ENCODE results near the gene CENPM. TPM values are rescaled to one million over a fixed set of nuclear protein-coding genes. Genes with fewer than 3 reads are reported as not detected.

The CENPM gene
- total RNA-seq, 4 donors from 2014 or later = 14.2 to 71.0 (median 17.8) TPM

DNA sequence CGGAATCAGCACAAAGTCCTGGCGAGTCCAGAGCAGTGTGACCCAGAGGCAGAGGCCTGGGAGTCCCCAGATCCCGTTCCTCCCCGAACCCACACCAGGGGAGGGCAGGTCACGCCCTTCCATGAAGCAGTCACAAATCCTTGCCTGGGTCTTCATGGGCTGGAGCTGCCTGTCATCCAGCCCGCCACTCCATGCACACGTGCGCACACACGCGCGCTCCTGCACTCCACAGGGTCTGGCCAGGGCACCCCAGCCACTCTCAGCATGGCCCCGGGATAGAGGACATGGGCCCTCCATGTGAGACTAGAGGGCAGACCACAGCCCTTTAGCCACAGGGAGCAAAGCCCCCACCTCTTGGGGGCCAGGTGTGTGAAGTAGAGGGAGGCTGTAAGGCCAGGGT lies 14.6 kb downstream of the CENPM start:
- TF ChIP-seq, protein P1, sequence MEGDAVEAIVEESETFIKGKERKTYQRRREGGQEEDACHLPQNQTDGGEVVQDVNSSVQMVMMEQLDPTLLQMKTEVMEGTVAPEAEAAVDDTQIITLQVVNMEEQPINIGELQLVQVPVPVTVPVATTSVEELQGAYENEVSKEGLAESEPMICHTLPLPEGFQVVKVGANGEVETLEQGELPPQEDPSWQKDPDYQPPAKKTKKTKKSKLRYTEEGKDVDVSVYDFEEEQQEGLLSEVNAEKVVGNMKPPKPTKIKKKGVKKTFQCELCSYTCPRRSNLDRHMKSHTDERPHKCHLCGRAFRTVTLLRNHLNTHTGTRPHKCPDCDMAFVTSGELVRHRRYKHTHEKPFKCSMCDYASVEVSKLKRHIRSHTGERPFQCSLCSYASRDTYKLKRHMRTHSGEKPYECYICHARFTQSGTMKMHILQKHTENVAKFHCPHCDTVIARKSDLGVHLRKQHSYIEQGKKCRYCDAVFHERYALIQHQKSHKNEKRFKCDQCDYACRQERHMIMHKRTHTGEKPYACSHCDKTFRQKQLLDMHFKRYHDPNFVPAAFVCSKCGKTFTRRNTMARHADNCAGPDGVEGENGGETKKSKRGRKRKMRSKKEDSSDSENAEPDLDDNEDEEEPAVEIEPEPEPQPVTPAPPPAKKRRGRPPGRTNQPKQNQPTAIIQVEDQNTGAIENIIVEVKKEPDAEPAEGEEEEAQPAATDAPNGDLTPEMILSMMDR (IDR thresholded peaks at IDR 0.05) = no peak
- no peak for TF ChIP-seq POLR2A (IDR thresholded peaks at IDR 0.05)
- no peak overlapping the region for H3K4me3 ChIP-seq
- H3K27me3 ChIP-seq = no peaks in the 10 kb centered on the region
- DNase-seq = no peak
- no peaks in the 10 kb centered on the region for H3K9me3 ChIP-seq
- no peaks in the 10 kb centered on the region for H3K36me3 ChIP-seq
- H3K27ac ChIP-seq = peak overlapping the region in 1 of 4 donors; percentile 88
- H3K4me1 ChIP-seq = peaks cover 0 to 52% (median 6%) of the 10 kb centered on the region in 4 donors

DNA sequence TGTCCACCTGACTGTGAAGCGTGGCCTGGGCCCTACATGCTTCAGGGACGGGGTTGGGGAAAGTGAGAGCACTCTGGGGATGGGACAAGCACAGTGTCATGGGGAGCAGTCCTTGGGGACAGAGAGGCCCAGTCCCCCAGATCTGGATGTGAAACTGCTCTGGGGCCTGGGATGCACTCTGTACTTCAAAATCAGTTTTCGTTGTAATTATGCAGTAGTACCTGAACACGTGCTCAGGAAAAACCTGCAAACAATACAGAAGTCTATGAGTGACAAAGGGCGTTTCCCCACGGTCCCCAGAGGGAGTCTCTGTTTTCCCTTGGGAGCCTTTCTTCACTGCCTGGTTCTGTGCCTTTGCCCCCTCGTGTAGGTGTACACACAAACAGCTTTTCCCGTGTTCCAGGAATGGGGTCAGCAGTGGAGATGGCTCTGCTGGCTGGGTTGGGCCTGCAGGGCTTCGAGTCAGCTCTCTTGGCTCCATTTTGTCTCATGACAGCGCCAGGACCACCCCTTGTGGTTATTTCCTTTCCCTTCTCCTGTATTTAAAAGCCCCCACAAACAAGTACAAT lies 15.2 kb downstream of the CENPM start:
- Histone ChIP-seq H3K36me3 (no peaks in the 10 kb centered on the region), H3K4me3 (no peak overlapping the region), H3K27me3 (peaks cover 0 to under 1% of the 10 kb centered on the region in 2 donors), H3K4me1 (peaks cover 0 to 54% (median 7%) of the 10 kb centered on the region in 4 donors), H3K9me3 (no peaks in the 10 kb centered on the region), H3K27ac (peak overlapping the region in 1 of 4 donors; percentile 88)
- DNase-seq = peak in 2 of 3 donors; percentile 66 to 68
- no peak for TF ChIP-seq POLR2A (IDR thresholded peaks at IDR 0.05)
- TF ChIP-seq, protein P1 (IDR thresholded peaks at IDR 0.05) = no peak

DNA sequence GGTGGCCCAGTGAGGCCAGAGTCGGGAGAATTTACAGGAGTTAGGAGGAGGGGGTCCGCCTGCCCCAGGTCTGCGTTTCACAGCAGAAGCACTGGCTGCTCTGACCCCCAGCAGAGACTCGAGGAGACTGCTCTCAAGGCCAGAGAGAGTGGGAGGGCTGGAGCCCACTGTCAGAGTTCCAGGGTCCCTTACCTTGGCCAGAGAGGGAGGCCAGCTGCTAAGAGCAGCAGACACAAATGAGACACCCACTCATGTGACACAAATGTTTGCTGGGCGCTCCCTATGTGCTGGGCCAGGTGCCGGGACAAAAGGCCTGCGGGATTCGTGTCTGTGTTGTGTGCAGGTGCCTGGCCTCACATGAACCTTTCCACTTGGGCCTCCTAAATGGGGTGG lies 17.5 kb downstream of the CENPM start:
- no peak for TF ChIP-seq POLR2A (IDR thresholded peaks at IDR 0.05)
- TF ChIP-seq, protein P1 (IDR thresholded peaks at IDR 0.05) = no peak
- DNase-seq = peak in 2 of 3 donors; percentile 46 to 50

GRCh38 chr22:41928593-41929417 lies 18.1 kb downstream of the CENPM start:
- peaks cover 0 to 45% (median 14%) of the 10 kb centered on the region in 4 donors for H3K4me1 ChIP-seq
- peak in 2 of 3 donors; percentile 71 to 77 for DNase-seq
- no peaks in the 10 kb centered on the region for H3K9me3 ChIP-seq
- H3K4me3 ChIP-seq = no peak overlapping the region
- no peak for TF ChIP-seq POLR2A (IDR thresholded peaks at IDR 0.05)
- TF ChIP-seq, protein P1 (IDR thresholded peaks at IDR 0.05) = no peak
- peaks cover 0 to 13% of the 10 kb centered on the region in 2 donors for H3K27me3 ChIP-seq
- H3K36me3 ChIP-seq = no peaks in the 10 kb centered on the region
- peak overlapping the region in 2 of 4 donors; percentile 34 to 100 for H3K27ac ChIP-seq

More for the DNA sequence above, 17.5 kb downstream of the CENPM start:
- peaks cover 0 to 44% (median 14%) of the 10 kb centered on the region in 4 donors for H3K4me1 ChIP-seq
- H3K4me3 ChIP-seq = no peak overlapping the region
- no peaks in the 10 kb centered on the region for H3K36me3 ChIP-seq
- H3K27ac ChIP-seq = peak overlapping the region in 1 of 4 donors; percentile 100
- H3K27me3 ChIP-seq = peaks cover 0 to 13% of the 10 kb centered on the region in 2 donors
- no peaks in the 10 kb centered on the region for H3K9me3 ChIP-seq

DNA sequence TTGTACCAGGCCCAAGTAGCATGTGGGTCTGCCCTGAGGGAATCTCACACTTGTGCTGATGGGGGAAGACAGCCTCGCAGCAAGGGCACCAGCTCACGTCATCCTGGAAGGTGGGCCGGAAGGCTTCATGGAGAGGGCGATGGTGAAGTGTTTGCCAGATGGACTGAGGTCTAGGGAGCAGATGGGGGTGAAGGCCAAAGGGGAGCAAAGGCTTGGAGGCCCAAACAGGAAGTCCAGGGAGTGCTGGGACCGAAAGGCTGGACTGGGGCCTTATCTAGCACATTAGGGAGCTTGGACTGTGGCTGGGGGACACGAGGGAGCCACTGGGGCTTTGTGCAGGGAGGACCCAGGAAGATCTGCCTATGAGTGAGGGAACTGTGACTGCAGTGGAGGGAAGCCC lies 19.1 kb downstream of the CENPM start:
- no peak for DNase-seq
- H3K36me3 ChIP-seq = no peaks in the 10 kb centered on the region
- H3K27me3 ChIP-seq = peaks cover 0 to 13% of the 10 kb centered on the region in 2 donors
- peaks cover 0 to 45% (median 13%) of the 10 kb centered on the region in 4 donors for H3K4me1 ChIP-seq
- no peak overlapping the region for H3K4me3 ChIP-seq
- TF ChIP-seq POLR2A (IDR thresholded peaks at IDR 0.05) = no peak
- TF ChIP-seq, protein P1 (IDR thresholded peaks at IDR 0.05) = no peak
- H3K9me3 ChIP-seq = no peaks in the 10 kb centered on the region
- peak overlapping the region in 1 of 4 donors; percentile 100 for H3K27ac ChIP-seq
